Neural crest cell (in vitro differentiated cells): ENCODE measurements around the gene ZDHHC7. TPM values are rescaled to one million over a fixed set of nuclear protein-coding genes. Genes with fewer than 3 reads are reported as not detected.
"Not testable (repeated sequence)": the region's sequence is repeated elsewhere in the genome, so short reads cannot be mapped to it uniquely, and the experiment has no call there.

Experiments used
- DNase-seq: peaks from one replicate; pipeline ENCODE4 v3.0.0; 2021; ENCODE audit warnings: low read depth, mixed read lengths, low spot score
- H3K27ac Mint-ChIP-seq: one replicate; pipeline ENCODE4 v1.8.0; 2021; ENCODE audit warnings: mild to moderate bottlenecking, mixed read lengths; ENCODE audit not compliant: unreplicated experiment
- H3K27me3 Mint-ChIP-seq: 2 replicates; pipeline ENCODE4 v1.8.0; 2021; ENCODE audit warnings: low read depth, mild to moderate bottlenecking, mixed read lengths
- H3K36me3 Mint-ChIP-seq: 2 replicates; pipeline ENCODE4 v1.8.0; 2021; ENCODE audit warnings: low read depth, mild to moderate bottlenecking, mixed read lengths
- H3K4me1 Mint-ChIP-seq: 2 replicates; pipeline ENCODE4 v1.8.0; 2021; ENCODE audit warnings: mixed read lengths
- H3K4me3 Mint-ChIP-seq: one replicate; pipeline ENCODE4 v1.8.0; 2021; ENCODE audit warnings: mild to moderate bottlenecking, mixed read lengths
- H3K9me3 Mint-ChIP-seq: 2 replicates; pipeline ENCODE4 v1.8.0; 2021; ENCODE audit warnings: mixed read lengths
- total RNA-seq: library from RNA; stranded (reverse); gene quantifications from 2 replicates; pipeline ENCODE4 v1.2.1, GENCODE V29; 2021
- TF ChIP-seq, protein P1 (sequence below): fragments of 200-600 bp; sonication (generic); conservative IDR thresholded peaks from 2 replicates; pipeline ENCODE4 v1.5.0; 2021; ENCODE audit warnings: antibody characterized with exemption, mild to moderate bottlenecking

The ZDHHC7 gene
- total RNA-seq, 1 donor from 2014 or later, result 40.0 TPM

DNA sequence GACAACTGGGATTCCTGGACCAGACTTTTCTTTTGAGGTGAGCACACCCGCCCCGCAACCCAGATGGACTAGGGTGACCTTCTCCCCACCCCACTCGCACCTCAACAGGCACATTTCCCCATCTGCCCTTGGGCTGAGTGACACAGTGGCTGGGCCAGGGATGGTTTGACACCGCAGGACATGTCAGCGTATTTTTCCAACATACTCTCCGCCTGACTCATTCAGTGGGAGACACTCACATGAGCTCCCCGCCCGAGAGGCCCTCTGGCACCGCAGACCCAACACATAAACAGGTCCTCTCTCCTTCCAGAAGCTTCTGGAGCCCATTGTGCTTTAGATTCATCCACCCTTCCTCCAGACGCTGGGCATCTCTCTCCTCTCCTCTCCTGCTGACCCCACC is 69.4 kb downstream of the ZDHHC7 start:
- TF ChIP-seq, protein P1, sequence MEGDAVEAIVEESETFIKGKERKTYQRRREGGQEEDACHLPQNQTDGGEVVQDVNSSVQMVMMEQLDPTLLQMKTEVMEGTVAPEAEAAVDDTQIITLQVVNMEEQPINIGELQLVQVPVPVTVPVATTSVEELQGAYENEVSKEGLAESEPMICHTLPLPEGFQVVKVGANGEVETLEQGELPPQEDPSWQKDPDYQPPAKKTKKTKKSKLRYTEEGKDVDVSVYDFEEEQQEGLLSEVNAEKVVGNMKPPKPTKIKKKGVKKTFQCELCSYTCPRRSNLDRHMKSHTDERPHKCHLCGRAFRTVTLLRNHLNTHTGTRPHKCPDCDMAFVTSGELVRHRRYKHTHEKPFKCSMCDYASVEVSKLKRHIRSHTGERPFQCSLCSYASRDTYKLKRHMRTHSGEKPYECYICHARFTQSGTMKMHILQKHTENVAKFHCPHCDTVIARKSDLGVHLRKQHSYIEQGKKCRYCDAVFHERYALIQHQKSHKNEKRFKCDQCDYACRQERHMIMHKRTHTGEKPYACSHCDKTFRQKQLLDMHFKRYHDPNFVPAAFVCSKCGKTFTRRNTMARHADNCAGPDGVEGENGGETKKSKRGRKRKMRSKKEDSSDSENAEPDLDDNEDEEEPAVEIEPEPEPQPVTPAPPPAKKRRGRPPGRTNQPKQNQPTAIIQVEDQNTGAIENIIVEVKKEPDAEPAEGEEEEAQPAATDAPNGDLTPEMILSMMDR, result no peak
- H3K4me3 Mint-ChIP-seq, result no peak overlapping the region
- no peak for DNase-seq

DNA sequence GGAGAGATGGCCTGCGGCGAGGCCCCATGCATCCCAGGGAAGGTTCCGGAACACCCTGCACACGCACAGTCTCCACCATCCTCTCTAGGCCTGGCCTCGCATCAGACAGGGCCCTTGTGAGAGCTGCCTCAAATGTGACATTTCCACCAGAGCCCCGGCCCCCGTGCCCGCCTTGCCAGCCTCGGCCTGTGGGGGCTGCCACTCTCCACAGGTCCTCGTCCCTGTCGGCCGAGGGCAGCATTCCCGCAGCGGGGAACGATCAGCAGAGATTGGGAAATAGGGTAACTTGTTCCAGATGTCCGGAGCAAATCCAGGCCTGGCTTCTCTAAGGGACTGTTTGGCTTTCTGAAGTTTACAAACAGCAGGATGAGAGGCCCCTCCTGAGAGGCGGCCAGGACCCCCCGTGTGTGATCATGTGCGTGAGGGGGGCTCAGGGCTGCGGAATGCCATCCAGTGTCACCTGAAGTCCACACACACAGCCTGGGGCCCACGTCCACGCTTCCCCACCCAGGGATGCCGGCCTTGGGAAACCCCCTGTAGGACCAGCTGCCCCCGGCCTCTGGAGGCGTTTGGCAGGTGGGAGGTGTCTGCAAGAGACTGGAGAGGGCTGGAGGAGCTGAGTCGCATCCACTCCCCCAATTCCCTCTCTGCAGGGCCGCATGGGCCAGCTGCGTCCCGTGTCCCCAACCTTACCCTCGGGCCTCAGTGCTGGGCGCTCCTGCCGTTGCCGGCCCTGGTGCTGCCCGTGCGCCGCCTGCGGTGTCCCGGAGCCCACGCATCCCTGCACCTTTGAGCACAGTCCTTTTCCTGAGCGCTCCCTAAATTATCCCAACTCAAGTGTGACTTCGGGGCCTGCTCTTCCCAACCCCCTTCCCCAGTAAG is 70.4 kb downstream of the ZDHHC7 start:
- H3K4me3 Mint-ChIP-seq, result no peak overlapping the region
- peaks cover 3% of the 10 kb centered on the region for H3K27me3 Mint-ChIP-seq
- H3K27ac Mint-ChIP-seq, result no peak overlapping the region
- TF ChIP-seq, protein P1, result no peak
- no peaks in the 10 kb centered on the region for H3K9me3 Mint-ChIP-seq
- no peaks in the 10 kb centered on the region for H3K4me1 Mint-ChIP-seq
- DNase-seq, result no peak
- no peaks in the 10 kb centered on the region for H3K36me3 Mint-ChIP-seq

More for the DNA sequence above, 69.4 kb downstream of the ZDHHC7 start:
- Mint-ChIP-seq H3K9me3 (no peaks in the 10 kb centered on the region), H3K4me1 (no peaks in the 10 kb centered on the region), H3K27ac (no peak overlapping the region), H3K27me3 (peaks cover 3% of the 10 kb centered on the region), H3K36me3 (no peaks in the 10 kb centered on the region)

DNA sequence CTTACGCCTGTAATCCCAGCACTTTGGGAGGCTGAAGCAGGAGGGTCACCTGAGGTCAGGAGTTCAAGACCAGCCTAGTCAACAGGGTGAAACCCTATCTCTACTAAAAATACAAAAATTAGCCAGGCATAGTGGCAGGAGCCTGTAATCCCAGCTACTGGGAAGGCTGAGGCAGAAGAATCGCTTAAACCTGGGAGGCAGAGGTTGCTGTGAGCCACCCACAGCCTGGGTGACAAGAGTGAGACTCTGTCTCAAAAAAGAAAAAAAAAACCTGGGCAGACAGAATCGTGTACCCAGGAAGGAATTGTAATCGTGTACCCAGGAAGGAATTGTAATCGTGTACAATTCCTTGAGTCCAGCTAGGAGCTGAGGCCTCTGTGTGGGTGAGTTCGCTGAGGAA is 72.7 kb downstream of the ZDHHC7 start:
- not testable (repeated sequence) for H3K4me3 Mint-ChIP-seq

DNA sequence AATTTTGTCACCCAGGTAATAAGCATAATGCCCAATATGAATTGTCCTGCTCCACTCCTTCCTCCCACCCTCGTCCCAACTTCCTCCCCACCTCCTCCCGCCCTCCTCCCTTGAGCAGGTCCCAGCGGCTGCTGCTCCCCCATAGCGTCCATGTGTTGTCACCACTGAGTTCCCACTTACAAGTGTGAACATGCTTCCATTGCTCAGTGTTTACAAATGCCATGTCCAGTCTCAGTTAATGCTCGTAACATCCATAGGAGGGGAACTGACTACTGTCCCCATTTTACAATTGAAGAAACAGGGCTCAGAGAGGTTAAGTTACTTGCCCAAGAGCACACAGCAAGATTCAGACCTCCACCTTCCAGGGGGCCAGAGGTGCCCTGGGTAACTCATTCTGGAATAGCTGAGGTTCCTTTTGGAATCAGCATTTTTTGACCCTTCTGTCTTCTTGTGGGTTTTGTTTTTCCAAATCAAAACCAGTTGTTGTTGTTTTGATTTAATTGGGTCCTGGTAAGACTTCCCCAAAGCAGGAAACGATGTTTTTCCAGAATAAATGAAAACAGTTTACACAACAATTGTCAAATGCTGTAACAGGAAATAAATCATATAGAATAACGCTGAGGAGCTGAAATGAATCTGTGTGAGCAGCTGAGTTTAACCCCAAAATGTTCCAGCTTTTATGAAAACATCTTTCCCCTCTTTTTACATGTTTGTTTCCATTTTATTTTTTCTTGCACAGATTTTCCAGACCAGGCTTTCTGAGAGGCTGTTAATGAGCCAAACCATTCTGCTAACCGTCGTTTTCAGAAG is 73.9 kb downstream of the ZDHHC7 start:
- Mint-ChIP-seq H3K9me3 (no peaks in the 10 kb centered on the region), H3K36me3 (no peaks in the 10 kb centered on the region), H3K27ac (no peak overlapping the region), H3K27me3 (peaks cover 3% of the 10 kb centered on the region), H3K4me3 (no peak overlapping the region), H3K4me1 (peaks cover 1% of the 10 kb centered on the region)
- TF ChIP-seq, protein P1, result no peak
- no peak for DNase-seq

More for the DNA sequence above, 72.7 kb downstream of the ZDHHC7 start:
- not testable (repeated sequence) for DNase-seq, H3K27me3 Mint-ChIP-seq, H3K36me3 Mint-ChIP-seq, H3K4me1 Mint-ChIP-seq, H3K27ac Mint-ChIP-seq, H3K9me3 Mint-ChIP-seq

DNA sequence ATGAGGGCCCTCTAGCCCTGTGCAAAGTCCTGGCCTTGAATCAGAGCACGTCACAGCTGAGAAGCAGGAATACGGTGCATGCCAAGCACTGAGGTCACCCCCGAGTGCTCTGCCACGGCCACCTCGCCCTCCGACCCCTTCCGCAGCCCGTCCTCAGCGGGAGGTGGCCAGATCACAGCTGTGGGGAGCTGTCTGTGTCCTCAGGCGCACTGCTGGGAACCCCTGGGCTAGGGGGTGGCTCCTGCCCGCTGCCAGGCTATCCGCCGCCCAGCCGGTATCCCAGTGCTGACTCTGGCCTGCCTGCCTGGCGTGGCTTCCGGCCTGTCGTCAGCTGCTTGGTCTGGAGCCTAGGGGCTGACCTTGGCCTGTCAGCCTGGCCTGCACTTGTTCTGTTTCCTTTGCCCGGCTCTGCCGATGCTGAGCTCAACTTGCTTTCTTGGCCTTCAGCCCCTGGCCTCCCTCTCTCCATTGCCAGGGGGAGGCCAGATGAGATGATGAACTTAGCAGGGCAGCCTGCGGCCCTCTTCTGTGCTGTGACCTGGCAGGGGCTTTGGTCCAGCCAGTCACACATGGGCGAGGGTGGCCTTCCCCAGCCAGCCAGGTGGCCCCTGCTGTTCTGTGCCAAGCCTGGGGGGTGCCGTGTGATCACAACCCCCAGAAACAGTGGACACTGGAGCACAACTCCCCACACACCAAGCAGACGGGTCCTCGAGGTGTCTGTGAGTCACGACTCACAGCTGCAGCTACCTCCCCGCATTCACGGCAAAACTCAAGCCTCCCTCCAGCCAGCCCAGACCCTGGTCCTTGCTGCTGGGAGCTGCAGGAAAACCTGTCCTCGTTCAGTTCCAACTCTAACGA is 77.3 kb downstream of the ZDHHC7 start:
- H3K4me1 Mint-ChIP-seq, result peaks cover 12% of the 10 kb centered on the region
- H3K27ac Mint-ChIP-seq, result peak overlapping the region; percentile 57
- H3K9me3 Mint-ChIP-seq, result no peaks in the 10 kb centered on the region
- TF ChIP-seq, protein P1, result no peak
- no peaks in the 10 kb centered on the region for H3K27me3 Mint-ChIP-seq
- no peak overlapping the region for H3K4me3 Mint-ChIP-seq
- no peaks in the 10 kb centered on the region for H3K36me3 Mint-ChIP-seq
- DNase-seq, result no peak
